ENCODE results near the gene ZNF396. TPM values are rescaled to one million over a fixed set of nuclear protein-coding genes. Genes with fewer than 3 reads are reported as not detected.

The ZNF396 gene
- total and polyA plus RNA-seq, 9 of the 15 experiments (the other 6 are each of a cell fraction or from before 2014, with no cell fraction given) = 0.73 to 2.3 (median 1.9) TPM

GRCh38 chr18:35331367-35332087 is 45.6 kb downstream of the ZNF396 start:
- H3K9me3 ChIP-seq (replicated peaks; ENCODE audit: control insufficient read depth, insufficient read depth, low read depth, low read length) = no peaks in the 10 kb centered on the region
- 0 out of 5 replicates have a peak, but pooled peaks cover 0 to 2% of the 10 kb centered on the region in 2 experiments for H3K4me1 ChIP-seq (replicated peaks in 1 of 2; ENCODE audit: control insufficient read depth in 2 of 2, insufficient read depth in 2 of 2, low read length in 2 of 2)
- no peak for TF ChIP-seq ZNF609 (CRISPR knock-in tag; IDR thresholded peaks at IDR 0.05; ENCODE audit: borderline replicate concordance)
- TF ChIP-seq ZNF780A (CRISPR knock-in tag; IDR thresholded peaks at IDR 0.05) = no peak
- peak; percentile 49 for TF ChIP-seq POLR2B (IDR thresholded peaks at IDR 0.05; ENCODE audit: low read depth, partially characterized antibody)
- peak; percentile 54; the same call in 1 of the 2 replicates for TF ChIP-seq POLR2A (conservative IDR thresholded peaks at IDR 0.05)
- peak; percentile 74; the same call in 1 of the 2 replicates for TF ChIP-seq POLR2AphosphoS2 (IDR thresholded peaks at IDR 0.05; ENCODE audit: low read length)

More at GRCh38 chr18:35331367-35332087, 45.6 kb downstream of the ZNF396 start:
- H2AFZ ChIP-seq (ENCODE audit: low read depth, low read length) = no peak overlapping the region
- no peak overlapping the region for H3K9ac ChIP-seq (ENCODE audit: insufficient read depth in 1 of 2, low read depth in 2 of 2, low read length in 2 of 2)
- in situ Hi-C loops (cut with MboI) = no loop called here
- H3K4me2 ChIP-seq (ENCODE audit: insufficient read depth, low read length) = no peak overlapping the region
- BruUV-seq (replicated peaks) = no TSS peak
- no peaks in the 10 kb centered on the region for H3K27me3 ChIP-seq (ENCODE audit: control insufficient read depth in 2 of 2, insufficient read depth in 2 of 2, low read length in 2 of 2)
- 88% methylated on average over 4 of the region's 4 CpGs for WGBS (ENCODE audit: insufficient coverage, low coverage, missing lambda C conversion rate)
- no peak overlapping the region for H3K4me3 ChIP-seq
- intact Hi-C loops (cut with micrococcal nuclease) = no loop called here
- ChIA-PET POLR2A (interaction anchor here (0.8 to 1.2 kb wide), 2 partner anchors 10 kb away, joined by 4 to 5 read pairs; no protein-coding TSS in a partner anchor), CTCF (ENCODE audit: low intra/inter-chr PET ratio) (no interaction called here)
- no peaks in the 10 kb centered on the region for H3K9me1 ChIP-seq (ENCODE audit: control insufficient read depth, insufficient read depth, low read length)
- FAIRE-seq (no peak), ATAC-seq (peak; percentile 31), DNase-seq (ENCODE audit: extremely low read depth in 1 of 4, low spot score in 3 of 4) (no peak)
- no peak overlapping the region for H3K27ac ChIP-seq (ENCODE audit: extremely low read depth, low read depth, low read length)
- H3K36me3 ChIP-seq (ENCODE audit: control insufficient read depth, insufficient read depth, low read length) = peaks cover 46% of the 10 kb centered on the region
- peaks cover 8% of the 10 kb centered on the region; the same call in 1 of the 3 replicates for H3K79me2 ChIP-seq (ENCODE audit: control insufficient read depth, insufficient read depth, low read length)
- H4K20me1 ChIP-seq (replicated peaks; ENCODE audit: control insufficient read depth, insufficient read depth, low read length) = no peaks in the 10 kb centered on the region

Measured in K562 (cell line).